K562 (cell line): ENCODE results near the gene UBE2S. TPM values are rescaled to one million over a fixed set of nuclear protein-coding genes. Genes with fewer than 3 reads are reported as not detected.
A peak's percentile ranks its signal among the peaks of the same experiment; 100 is the strongest.

Source experiments
- ATAC-seq: fragments of 200-7000 bp; cut with Tn5 transposase; 3 replicates; pipeline ENCODE4 v1.9.1; 2020; ENCODE audit warnings: moderate library complexity
- BruUV-seq: library from RNA; stranded (reverse); fragments of 400-500 nt; replicated peaks from 2 replicates; lab custom pipeline; 2021; lab: Mats Ljungman, UMichigan
- CTCF ChIA-PET: fragments of 300-600 bp; formaldehyde crosslinking; extraction: SDS; loops from one replicate; lab custom pipeline; 2021; ENCODE audit warnings: low intra/inter-chr PET ratio; lab: Yijun Ruan, JAX
- POLR2A ChIA-PET: fragments of 300-600, 350-650 bp; sonication (Branson Sonifier 250); formaldehyde crosslinking; extraction: SDS; loops from one replicate; lab custom pipeline; 2021; ENCODE audit warnings: antibody characterized with exemption, inconsistent platforms; lab: Yijun Ruan, JAX
- DNase-seq, 4 experiments: peaks; one replicate each; pipeline versions ENCODE4 v3.0.0 to v3.0.0-alpha.2; 2011 to 2018; ENCODE audit warnings: low spot score in 3 of 4, mixed read lengths in 3 of 4; ENCODE audit errors: extremely low read depth in 1 of 4
- FAIRE-seq: peaks from 2 replicates; lab custom pipeline; 2011; peaks lifted over from hg19 to GRCh38; lab: Jason Lieb, UNC
- H2AFZ ChIP-seq: 2 replicates; pipeline ENCODE4 v1.6.0; 2011; ENCODE audit warnings: low read depth, low read length, control low read depth, inconsistent platforms
- H3K27ac ChIP-seq: fragments of 200-600 bp; 3 replicates; pipeline ENCODE4 v1.8.0; 2011; ENCODE audit warnings: low read depth, mild to moderate bottlenecking, control low read depth, inconsistent platforms, low read length, moderate library complexity, mixed read lengths; ENCODE audit errors: extremely low read depth
- H3K27me3 ChIP-seq, 2 experiments: fragments of 300-600 bp in 1 of 2; 2 replicates in 1 of 2; 3 replicates in 1 of 2; pipeline versions ENCODE4 v1.6.0 to v1.8.0; 2011; ENCODE audit warnings: inconsistent platforms in 2 of 2, low read length in 2 of 2, mild to moderate bottlenecking in 1 of 2, mixed read lengths in 1 of 2, moderate library complexity in 1 of 2; ENCODE audit not compliant: control insufficient read depth in 2 of 2, insufficient read depth in 2 of 2
- H3K36me3 ChIP-seq: fragments of 300-600 bp; 3 replicates; pipeline ENCODE4 v1.8.0; 2011; ENCODE audit warnings: mild to moderate bottlenecking, low read length, inconsistent platforms; ENCODE audit not compliant: control insufficient read depth, insufficient read depth
- H3K4me1 ChIP-seq, 2 experiments: fragments of 200-600 bp in 1 of 2; replicated peaks in 1 of 2; 2 replicates in 1 of 2; 3 replicates in 1 of 2; pipeline versions ENCODE4 v1.5.1 to v1.8.0; 2011; ENCODE audit warnings: inconsistent platforms in 2 of 2, low read length in 2 of 2, mild to moderate bottlenecking in 1 of 2, mixed read lengths in 1 of 2, moderate library complexity in 1 of 2; ENCODE audit not compliant: control insufficient read depth in 2 of 2, insufficient read depth in 2 of 2
- H3K4me2 ChIP-seq: 2 replicates; pipeline ENCODE4 v1.6.1; 2011; ENCODE audit warnings: low read length, control low read depth, inconsistent platforms, mixed read lengths; ENCODE audit not compliant: insufficient read depth
- H3K4me3 ChIP-seq: fragments of 200-600 bp; sonication (generic), shearing (Covaris generic); 2 replicates; pipeline ENCODE4 v1.5.1; 2016; ENCODE audit warnings: control low read depth, inconsistent platforms
- H3K79me2 ChIP-seq: fragments of 200-600 bp; 3 replicates; pipeline ENCODE4 v1.8.0; 2011; ENCODE audit warnings: low read length, inconsistent platforms; ENCODE audit not compliant: control insufficient read depth, insufficient read depth
- H3K9ac ChIP-seq, 2 experiments: 2 replicates each; pipeline versions ENCODE4 v1.6.0 to v1.6.1; 2011; ENCODE audit warnings: low read depth in 2 of 2, low read length in 2 of 2, control low read depth in 1 of 2, inconsistent platforms in 1 of 2, mild to moderate bottlenecking in 1 of 2, mixed read lengths in 1 of 2; ENCODE audit not compliant: insufficient read depth in 1 of 2
- H3K9me1 ChIP-seq: one replicate; pipeline ENCODE4 v1.6.0; 2011; ENCODE audit warnings: inconsistent platforms, mild to moderate bottlenecking, low read length, moderate library complexity; ENCODE audit not compliant: control insufficient read depth, insufficient read depth
- H3K9me3 ChIP-seq: replicated peaks from 2 replicates; pipeline ENCODE4 v1.5.1; 2011; ENCODE audit warnings: low read depth, low read length, inconsistent platforms; ENCODE audit not compliant: control insufficient read depth, insufficient read depth
- H4K20me1 ChIP-seq: replicated peaks from 2 replicates; pipeline ENCODE4 v1.6.1; 2011; ENCODE audit warnings: low read length, inconsistent platforms, mixed read lengths; ENCODE audit not compliant: control insufficient read depth, insufficient read depth
- BRD4 ChIP-seq: fragments of 200-600 bp; sonication (generic); IDR thresholded peaks from 2 replicates; pipeline ENCODE4 v1.6.1; 2017; ENCODE audit warnings: inconsistent platforms
- CBFB ChIP-seq: sonication (generic); formaldehyde crosslinking; IDR thresholded peaks from 2 replicates; pipeline ENCODE4 v1.4.0; 2020; ENCODE audit warnings: mild to moderate bottlenecking, missing genetic modification reagents
- CHD1 ChIP-seq: fragments of 200-600 bp; sonication (generic); IDR thresholded peaks from one replicate; pipeline ENCODE4 v1.6.1; 2012; ENCODE audit warnings: mild to moderate bottlenecking, moderate library complexity, low read length, inconsistent platforms
- CREB1 ChIP-seq, 2 experiments: sonication (generic) in 1 of 2; formaldehyde crosslinking in 1 of 2; IDR thresholded peaks; 2 replicates each; pipeline versions ENCODE4 v1.6.1 to v1.8.0; 2012 to 2022; ENCODE audit warnings: inconsistent platforms in 1 of 2, mild to moderate bottlenecking in 1 of 2, missing genetic modification reagents in 1 of 2, moderate library complexity in 1 of 2
- GABPA ChIP-seq: fragments of 200-800 bp; sonication (Bioruptor generic); conservative IDR thresholded peaks from 2 replicates; pipeline ENCODE4 v1.6.1; 2016; ENCODE audit warnings: low read depth, missing genetic modification characterization, missing compliant biosample characterization
- SIN3A ChIP-seq, 2 experiments: fragments of 150-350 bp in 1 of 2; IDR thresholded peaks; 2 replicates each; pipeline ENCODE4 v1.6.1; 2011 to 2016; ENCODE audit warnings: borderline replicate concordance in 2 of 2, low read depth in 2 of 2, low read length in 2 of 2, mild to moderate bottlenecking in 2 of 2, moderate library complexity in 2 of 2; ENCODE audit not compliant: control insufficient read depth in 1 of 2
- ZBTB7A ChIP-seq: IDR thresholded peaks from 2 replicates; pipeline ENCODE4 v1.6.1; 2011; ENCODE audit warnings: low read depth, mild to moderate bottlenecking, low read length, moderate library complexity, borderline replicate concordance; ENCODE audit not compliant: control insufficient read depth
- WGBS: fragments of 100-300 bp; shearing (Covaris generic); methylation state at CpG from one replicate; pipeline ENCODE4 v1.1.6; 2016; ENCODE audit warnings: low coverage, mixed read lengths; ENCODE audit not compliant: insufficient coverage; ENCODE audit errors: missing lambda C conversion rate; 5-methylcytosine and 5-hydroxymethylcytosine counted together
- in situ Hi-C: fragments of 300-500 bp; cut with MboI; formaldehyde crosslinking; loops from 4 replicates; pipeline ENCODE4 v1.15.0; 2018; ENCODE audit warnings: inconsistent platforms, mixed read lengths
- intact Hi-C: fragments of 100-400 bp; cut with micrococcal nuclease; formaldehyde crosslinking; loops from 2 replicates; pipeline ENCODE4 v1.14.2; 2022
- polyA plus RNA-seq, 8 experiments: library from polyadenylated mRNA; depleted of rRNA in 4 of 8; stranded (reverse) in 5 of 8; unstranded in 3 of 8; fragments of >200 nt; fragmentation: Nextera tagmentation in 2 of 8; fragmentation: Illumina TruSeq in 1 of 8; extraction: Ambion mirVana in 2 of 8; extraction: Trizol in 1 of 8; gene quantifications; 2 replicates each; pipeline versions ENCODE4 v1.2.1 to v1.2.3, GENCODE V29; 2011 to 2014; ENCODE audit warnings: inconsistent platforms in 1 of 8, missing spikeins in 1 of 8
- total RNA-seq, 7 experiments: library from RNA; depleted of rRNA in 6 of 7; stranded (reverse); fragments of >200 nt in 6 of 7; fragmentation: Illumina TruSeq in 2 of 7; extraction: Trizol in 2 of 7; gene quantifications; 2 replicates each; pipeline versions ENCODE4 v1.2.1 to v1.2.3, GENCODE V29; 2011 to 2021; ENCODE audit warnings: low replicate concordance in 1 of 7
- TF ChIP-seq, protein P1 (sequence below): sonication (generic); formaldehyde crosslinking; IDR thresholded peaks from 2 replicates; pipeline ENCODE4 v1.8.0; 2023; ENCODE audit warnings: mild to moderate bottlenecking, missing genetic modification reagents
- TF ChIP-seq, protein P2 (sequence below): sonication (generic); formaldehyde crosslinking; IDR thresholded peaks from 2 replicates; pipeline ENCODE4 v1.4.0; 2020; ENCODE audit warnings: mild to moderate bottlenecking, missing genetic modification reagents

The UBE2S gene
- total and polyA plus RNA-seq, 9 of the 15 experiments (the other 6 are each of a cell fraction or from before 2014, with no cell fraction given) = 1.5 to 1,305 (median 157) TPM

DNA sequence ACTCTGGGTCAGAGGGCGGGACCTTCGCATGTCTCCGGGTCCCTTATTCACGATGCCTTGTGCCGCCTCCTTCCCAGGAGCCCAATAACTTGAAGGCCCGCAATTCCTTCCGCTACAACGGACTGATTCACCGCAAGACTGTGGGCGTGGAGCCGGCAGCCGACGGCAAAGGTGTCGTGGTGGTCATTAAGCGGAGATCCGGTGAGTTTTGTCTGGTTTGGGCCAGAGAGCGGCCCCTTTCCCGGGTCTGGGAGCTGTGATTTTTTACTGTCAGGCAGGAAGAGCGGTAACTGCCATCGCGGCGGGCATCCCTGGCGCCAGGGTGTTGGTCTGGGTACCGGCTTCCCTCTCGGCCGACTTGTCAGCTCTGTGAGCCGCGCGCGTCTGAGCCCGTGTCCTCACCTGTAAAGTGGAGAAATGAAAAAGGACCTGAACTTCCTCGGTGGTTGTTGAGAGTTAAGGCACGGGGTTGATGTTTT, 21.1 kb downstream of the UBE2S start:
- BruUV-seq = no TSS peak
- DNase-seq (no peak), ATAC-seq (no peak), FAIRE-seq (no peak)
- Histone ChIP-seq H3K36me3 (peaks cover 55% of the 10 kb centered on the region), H3K27me3 (no peaks in the 10 kb centered on the region), H3K4me3 (peak overlapping the region; percentile 77), H3K9ac (peak overlapping the region; percentile 94 to 98), H3K4me2 (peak overlapping the region; percentile 94), H3K27ac (peak overlapping the region; percentile 97), H4K20me1 (peaks cover 54% of the 10 kb centered on the region), H3K9me3 (no peaks in the 10 kb centered on the region; the same call in 1 of the 2 replicates), H3K9me1 (peaks cover 19% of the 10 kb centered on the region), H2AFZ (no peak overlapping the region), H3K4me1 (peaks cover 60 to 69% of the 10 kb centered on the region in 2 experiments), H3K79me2 (peaks cover 73% of the 10 kb centered on the region)
- in situ Hi-C loops = no loop called here
- POLR2A ChIA-PET = interaction anchor here (0.7 to 12.9 kb wide), 6 partner anchors 9 to 227 kb away, joined by 3 to 195 read pairs (median 3); partner anchors contain the start of gene UBE2S
- TF ChIP-seq SIN3A (IDR thresholded peaks at IDR 0.05; ENCODE audit: borderline replicate concordance in 2 of 2, control insufficient read depth in 1 of 2, low read depth in 2 of 2, low read length in 2 of 2) (0 out of 4 replicates have a peak, but pooled peaks of 1 of the 2 experiments have one; percentile 21), BRD4 (no peak), ZBTB7A (0 out of 2 replicates have a peak, but pooled peaks have one; percentile 16), CHD1 (peak; percentile 15), CREB1 (IDR thresholded peaks at IDR 0.05) (no peak), CREB1 (CRISPR knock-in tag; IDR thresholded peaks at IDR 0.05) (0 out of 2 replicates have a peak, but pooled peaks have one; percentile 6), CBFB (CRISPR knock-in tag) (peak; percentile 84; the same call in 1 of the 2 replicates), GABPA (tag) (no peak)
- TF ChIP-seq, protein P1, sequence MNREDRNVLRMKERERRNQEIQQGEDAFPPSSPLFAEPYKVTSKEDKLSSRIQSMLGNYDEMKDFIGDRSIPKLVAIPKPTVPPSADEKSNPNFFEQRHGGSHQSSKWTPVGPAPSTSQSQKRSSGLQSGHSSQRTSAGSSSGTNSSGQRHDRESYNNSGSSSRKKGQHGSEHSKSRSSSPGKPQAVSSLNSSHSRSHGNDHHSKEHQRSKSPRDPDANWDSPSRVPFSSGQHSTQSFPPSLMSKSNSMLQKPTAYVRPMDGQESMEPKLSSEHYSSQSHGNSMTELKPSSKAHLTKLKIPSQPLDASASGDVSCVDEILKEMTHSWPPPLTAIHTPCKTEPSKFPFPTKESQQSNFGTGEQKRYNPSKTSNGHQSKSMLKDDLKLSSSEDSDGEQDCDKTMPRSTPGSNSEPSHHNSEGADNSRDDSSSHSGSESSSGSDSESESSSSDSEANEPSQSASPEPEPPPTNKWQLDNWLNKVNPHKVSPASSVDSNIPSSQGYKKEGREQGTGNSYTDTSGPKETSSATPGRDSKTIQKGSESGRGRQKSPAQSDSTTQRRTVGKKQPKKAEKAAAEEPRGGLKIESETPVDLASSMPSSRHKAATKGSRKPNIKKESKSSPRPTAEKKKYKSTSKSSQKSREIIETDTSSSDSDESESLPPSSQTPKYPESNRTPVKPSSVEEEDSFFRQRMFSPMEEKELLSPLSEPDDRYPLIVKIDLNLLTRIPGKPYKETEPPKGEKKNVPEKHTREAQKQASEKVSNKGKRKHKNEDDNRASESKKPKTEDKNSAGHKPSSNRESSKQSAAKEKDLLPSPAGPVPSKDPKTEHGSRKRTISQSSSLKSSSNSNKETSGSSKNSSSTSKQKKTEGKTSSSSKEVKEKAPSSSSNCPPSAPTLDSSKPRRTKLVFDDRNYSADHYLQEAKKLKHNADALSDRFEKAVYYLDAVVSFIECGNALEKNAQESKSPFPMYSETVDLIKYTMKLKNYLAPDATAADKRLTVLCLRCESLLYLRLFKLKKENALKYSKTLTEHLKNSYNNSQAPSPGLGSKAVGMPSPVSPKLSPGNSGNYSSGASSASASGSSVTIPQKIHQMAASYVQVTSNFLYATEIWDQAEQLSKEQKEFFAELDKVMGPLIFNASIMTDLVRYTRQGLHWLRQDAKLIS = peak; percentile 1; the same call in 1 of the 2 replicates
- TF ChIP-seq, protein P2, sequence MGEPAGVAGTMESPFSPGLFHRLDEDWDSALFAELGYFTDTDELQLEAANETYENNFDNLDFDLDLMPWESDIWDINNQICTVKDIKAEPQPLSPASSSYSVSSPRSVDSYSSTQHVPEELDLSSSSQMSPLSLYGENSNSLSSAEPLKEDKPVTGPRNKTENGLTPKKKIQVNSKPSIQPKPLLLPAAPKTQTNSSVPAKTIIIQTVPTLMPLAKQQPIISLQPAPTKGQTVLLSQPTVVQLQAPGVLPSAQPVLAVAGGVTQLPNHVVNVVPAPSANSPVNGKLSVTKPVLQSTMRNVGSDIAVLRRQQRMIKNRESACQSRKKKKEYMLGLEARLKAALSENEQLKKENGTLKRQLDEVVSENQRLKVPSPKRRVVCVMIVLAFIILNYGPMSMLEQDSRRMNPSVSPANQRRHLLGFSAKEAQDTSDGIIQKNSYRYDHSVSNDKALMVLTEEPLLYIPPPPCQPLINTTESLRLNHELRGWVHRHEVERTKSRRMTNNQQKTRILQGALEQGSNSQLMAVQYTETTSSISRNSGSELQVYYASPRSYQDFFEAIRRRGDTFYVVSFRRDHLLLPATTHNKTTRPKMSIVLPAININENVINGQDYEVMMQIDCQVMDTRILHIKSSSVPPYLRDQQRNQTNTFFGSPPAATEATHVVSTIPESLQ (CRISPR knock-in tag) = 0 out of 2 replicates have a peak, but pooled peaks have one; percentile 20
- under 1% methylated on average over 27 of the region's 33 CpGs for WGBS
- intact Hi-C loops = loop anchor here (5.0 kb wide), 2 partner anchors 66 to 84 kb away; no protein-coding TSS in a partner anchor
- CTCF ChIA-PET = no interaction called here
